Stimulated activated CD4-positive, alpha-beta T cell treated with anti-CD3 and anti-CD28 coated beads, Interleukin-2, amount 100 ng/mL, for 4 hours (primary cell): Measurements from ENCODE around the gene GTPBP2.
"Not testable (repeated sequence)": the region's sequence is repeated elsewhere in the genome, so short reads cannot be mapped to it uniquely, and the experiment has no call there.

Experiments used
- DNase-seq: peaks from one replicate; pipeline ENCODE4 v3.0.0-alpha.2; 2020; ENCODE audit warnings: low read depth

Gene GTPBP2

DNA sequence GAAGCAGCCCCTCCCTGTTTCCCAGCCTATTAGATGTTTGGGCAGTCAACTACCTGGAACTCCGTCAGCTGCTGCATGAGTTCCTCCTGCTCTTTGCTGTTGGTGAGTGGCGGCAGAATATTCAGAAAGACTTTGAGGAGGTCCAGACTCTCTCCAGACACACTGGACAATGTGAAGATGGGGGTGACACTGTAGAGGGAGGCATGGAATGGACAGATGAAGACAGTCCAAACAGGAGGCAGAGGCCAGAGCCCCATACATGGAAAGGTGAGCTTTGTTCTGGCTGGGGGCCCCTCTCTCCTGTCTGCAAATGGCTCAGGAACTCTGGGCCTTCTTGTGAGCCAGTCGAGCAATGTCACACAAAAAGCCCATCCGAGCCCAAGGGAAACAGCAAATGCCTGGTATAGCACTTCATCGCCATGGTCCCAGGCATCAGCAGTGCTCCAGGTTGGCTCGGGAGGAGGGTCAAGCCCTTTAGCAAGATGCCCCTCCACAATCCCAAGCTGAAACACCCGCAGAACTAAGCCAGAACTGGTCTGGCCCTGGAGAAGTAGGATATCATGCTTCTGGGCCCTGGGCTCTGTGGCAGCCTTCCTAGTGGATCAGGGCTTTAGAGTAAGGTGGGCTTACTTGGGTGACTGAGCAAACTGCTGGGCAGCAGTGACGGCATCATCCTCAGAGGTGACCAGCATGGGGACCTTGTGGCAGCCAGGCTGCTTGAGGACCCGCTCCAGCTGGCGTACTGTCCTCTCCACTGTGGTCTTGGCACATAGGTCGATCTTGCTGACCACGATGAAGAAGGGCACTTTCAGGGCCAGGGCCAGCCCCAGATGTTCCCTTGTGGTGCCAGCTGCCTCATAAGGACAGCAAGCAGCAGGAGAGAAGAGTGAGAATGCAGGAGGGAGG lies 4.9 kb downstream of the GTPBP2 start:
- DNase-seq = no peak

DNA sequence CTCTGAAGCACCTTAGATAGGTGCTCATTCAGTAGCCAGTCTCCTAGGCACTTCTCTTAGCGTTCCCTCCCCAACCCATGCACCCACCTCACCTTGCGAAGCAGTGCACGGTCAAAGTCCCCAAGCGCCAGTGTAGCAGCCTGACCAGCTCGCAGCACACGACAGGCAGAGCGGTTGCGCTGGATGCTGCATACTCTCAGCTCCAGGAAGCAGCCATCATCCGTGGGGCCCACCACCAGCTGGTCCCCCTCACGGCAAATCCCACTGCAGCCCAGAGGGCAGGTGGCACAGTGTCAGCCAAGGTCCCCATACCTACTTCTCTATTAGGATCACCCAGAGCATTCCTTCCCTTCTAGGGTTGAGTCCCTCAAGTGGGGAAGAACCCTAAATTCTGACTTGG lies 6.5 kb downstream of the GTPBP2 start:
- DNase-seq = no peak

DNA sequence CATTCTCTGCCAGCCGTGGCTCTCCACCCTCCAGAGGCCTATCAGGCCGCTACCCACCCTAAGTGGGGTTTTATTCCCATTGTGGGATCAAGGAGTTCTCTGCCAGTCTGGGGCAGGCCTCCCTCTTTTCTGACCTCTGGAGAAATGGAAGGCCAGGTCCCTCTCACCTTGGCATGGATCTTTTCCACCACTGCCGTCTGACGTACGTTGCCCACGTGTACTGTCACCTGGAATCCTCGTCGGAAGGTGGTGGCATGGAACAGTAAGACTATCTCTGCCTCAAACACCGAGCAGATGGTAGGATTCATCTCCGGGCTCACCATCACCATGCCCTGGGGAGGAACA lies 7.3 kb downstream of the GTPBP2 start:
- no peak for DNase-seq

DNA sequence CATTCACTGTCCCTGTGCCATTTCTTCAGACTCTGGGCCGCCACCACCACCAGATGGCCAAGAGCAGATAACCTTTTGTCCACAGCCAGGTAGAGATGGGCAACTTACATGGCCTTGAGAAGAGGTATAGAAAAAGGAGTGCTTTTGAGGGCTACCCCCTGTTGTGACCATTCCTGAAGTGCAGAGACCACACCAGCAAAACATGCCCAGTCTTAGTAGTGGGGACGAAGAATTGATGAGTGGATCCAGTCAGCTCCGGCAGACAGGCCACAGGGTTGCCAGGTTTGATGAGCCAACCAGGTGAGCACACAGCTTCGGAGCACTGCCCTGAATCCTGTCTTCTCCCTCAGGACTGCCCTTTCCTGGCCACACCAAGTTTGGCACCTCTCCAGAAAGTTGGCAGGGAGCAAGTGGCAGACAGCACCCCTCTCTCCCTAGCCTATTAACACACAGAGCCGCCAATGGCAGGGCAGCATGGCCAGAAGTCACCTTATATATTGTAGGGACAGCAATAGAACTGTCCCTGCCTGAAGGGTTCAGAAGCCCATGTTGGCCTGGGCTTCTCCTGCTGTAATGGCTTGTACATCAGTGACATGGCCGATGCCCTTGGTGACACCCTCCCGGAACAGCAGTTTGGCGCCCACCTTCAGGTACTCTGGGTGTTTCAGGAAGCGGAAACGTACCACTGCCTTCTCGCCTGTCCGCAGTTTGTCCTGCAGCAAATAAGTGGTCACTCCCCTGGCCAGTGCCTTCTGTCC lies 7.8 kb downstream of the GTPBP2 start:
- no peak for DNase-seq

DNA sequence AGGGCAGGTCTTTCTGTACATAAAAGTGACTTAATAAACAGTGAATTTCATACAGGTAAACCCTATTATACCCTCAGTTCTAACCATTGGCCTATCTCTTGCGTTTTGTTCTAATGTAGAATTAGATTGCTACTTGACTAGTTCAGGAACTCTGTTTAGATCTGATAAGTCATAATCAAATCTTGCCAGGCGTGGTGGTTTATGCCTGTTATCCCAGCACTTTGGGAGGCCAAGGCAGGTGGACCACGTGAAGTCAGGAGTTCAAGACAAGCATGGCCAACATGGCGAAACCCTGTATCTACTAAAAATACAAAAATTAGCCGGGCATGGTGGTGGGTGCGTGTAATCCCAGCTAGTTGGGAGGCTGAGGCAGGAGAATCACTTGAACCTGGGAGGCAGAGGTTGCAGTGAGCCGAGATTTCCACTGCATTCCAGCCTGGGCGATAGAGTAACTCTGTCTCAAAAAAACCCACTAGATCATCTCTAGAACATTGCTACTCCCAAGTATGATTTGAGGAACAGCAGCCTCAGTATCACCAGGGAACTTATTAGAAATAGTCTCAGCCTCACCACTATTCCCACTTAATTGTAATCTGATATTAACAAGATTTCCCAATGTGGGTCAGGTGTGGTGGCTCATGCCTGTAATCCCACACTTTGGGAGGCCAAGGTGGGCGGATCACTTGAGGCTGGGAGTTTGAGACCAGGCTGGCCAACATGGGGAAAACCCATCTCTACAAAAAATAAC lies 12.2 kb downstream of the GTPBP2 start:
- DNase-seq = no peak

DNA sequence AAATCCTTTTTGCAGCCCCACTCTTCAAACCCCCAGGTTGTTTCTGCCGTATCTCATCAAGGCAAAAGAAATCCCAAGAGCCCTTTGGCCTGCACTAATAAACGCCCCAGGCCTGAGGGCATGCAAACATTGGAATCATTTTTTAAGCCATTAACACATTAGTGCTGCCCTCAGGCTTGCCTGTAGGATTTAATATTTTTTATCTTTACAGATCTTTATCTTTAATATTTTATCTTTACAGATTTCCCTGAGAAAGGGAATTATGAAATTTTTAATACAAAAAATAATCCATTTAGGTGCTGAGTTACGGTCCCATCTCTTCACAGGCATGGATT lies 14.7 kb downstream of the GTPBP2 start:
- no peak for DNase-seq

DNA sequence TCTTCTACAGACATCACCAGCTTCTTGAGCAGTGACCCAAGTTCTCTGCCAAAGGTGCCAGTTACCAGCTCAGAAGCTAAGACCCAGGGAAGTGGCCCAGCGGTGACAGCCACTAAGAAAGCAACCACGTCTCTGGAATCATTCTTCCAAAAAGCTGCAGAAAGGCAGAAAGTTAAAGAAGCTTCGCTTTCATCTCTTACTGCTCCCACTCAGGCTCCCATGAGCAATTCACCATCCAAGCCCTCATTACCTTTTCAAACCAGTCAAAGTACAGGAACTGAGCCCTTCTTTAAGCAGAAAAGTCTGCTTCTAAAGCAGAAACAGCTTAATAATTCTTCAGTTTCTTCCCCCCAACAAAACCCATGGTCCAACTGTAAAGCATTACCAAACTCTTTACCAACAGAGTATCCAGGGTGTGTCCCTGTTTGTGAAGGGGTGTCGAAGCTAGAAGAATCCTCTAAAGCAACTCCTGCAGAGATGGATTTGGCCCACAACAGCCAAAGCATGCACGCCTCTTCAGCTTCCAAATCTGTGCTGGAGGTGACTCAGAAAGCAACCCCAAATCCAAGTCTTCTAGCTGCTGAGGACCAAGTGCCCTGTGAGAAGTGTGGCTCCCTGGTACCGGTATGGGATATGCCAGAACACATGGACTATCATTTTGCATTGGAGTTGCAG lies 15.2 kb downstream of the GTPBP2 start:
- DNase-seq = no peak

DNA sequence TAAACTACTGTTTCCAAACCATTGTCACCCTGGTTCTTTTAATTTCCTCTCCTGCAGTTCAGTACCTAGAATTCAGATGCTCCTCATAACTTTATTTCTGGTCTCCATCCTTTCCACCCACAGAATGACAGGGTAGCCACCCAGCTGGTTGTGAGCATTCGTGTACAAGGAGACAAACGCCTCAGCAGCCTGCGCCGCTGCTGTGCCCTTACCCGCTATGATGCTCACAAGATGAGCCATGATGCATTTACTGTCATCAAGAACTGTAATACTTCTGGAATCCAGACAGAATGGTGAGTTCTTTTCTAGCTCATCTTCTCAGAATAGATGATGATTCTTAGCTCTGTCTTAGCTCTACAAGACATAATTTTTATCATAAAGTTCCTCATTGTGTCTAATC lies 18.6 kb downstream of the GTPBP2 start:
- no peak for DNase-seq

DNA sequence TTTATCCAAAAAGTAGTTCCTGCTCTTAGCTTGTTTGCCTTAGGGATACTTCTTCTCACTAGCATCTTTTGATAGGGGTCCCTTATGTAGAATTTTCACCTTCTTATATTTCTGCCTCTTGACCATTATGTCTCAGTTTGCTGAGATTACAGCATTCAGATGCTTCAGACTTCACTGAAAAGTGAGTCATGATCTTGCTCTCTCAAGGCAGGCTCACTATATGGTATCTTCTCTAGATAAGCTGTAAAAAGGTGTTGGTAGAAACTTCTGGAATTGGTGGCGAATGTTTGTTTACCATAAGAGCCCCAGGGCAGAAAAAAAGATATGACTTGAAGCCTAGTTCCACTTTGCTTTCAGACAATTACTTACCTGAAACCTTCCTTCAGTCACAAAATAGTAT lies 19.7 kb downstream of the GTPBP2 start:
- no peak for DNase-seq

DNA sequence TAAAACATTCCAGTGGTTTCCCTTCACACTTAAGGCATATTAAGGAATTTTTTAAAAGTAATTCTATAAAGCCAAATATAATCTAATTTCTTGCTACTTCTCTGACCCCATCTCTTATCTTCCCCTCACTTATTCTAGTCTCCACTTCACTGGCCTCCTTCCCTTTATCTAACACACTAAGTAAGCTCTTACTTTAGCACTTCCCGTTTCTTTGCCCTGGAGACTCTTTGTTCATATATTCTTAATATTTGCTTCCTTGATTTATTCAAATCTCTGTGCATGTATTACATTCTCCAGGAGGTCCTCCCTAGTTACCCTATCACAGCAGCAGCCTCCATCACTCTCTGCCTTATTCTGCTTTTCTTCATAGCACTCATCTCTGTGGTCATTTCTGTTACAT lies 20.3 kb downstream of the GTPBP2 start:
- DNase-seq = no peak

DNA sequence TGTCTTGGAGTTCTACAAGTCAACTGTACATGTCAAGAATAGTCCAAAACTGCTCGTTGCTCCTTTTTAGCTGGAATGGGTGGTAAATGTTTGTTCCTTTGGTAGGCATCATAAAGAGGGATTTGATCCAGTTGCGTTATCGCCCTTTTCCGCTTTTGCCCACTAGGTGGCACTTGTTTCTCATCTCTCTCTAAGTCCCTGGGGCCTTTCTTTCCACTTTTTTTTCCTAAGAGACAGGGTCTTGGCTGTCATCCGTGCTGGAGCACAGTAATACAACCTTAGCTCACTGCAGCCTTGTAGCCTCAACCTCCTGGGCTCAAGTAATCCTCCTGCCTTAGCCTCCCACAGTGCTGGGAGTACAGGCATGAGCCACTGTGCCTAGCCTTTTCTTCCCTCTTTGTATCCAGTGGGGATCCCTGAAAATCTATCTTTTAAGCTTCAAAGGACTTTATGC lies 20.7 kb downstream of the GTPBP2 start:
- DNase-seq = peak; percentile 26

DNA sequence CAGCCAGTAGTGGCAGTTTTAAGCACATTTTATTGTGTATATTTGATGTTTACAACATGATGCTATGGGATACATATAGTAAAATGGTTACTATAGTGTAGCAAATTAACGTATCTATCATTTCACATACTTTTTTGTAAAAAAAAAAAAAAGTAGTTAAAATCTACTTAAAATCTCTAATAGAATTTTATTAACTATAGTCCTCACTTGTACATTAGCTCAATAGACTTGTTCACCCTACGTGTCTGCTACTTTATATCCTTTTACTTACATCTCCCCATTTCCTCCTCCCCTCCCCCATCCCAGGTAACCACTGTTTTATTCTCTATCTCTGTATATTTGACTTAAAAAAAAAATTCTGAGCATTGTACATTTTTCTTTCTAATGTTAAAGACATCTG lies 23.0 kb downstream of the GTPBP2 start:
- DNase-seq = no peak

DNA sequence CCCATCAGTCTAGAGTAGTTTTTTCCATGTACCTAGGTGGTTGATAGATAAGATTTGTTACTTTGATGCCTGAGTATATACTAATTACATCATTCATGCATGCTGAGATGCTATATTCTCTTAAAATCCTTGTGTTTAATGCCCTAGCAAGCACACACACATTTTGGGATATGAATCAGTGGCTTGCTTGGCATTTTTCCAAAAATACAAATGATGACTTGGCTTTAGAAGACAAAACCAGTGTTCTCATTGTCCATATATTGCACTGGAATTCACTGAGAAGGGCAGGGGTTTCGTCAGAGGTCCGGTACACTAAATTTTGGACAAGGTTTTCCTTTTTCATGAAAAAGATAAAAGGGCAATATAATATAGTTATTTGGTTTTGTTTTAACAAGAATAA lies 24.9 kb downstream of the GTPBP2 start:
- DNase-seq = no peak

DNA sequence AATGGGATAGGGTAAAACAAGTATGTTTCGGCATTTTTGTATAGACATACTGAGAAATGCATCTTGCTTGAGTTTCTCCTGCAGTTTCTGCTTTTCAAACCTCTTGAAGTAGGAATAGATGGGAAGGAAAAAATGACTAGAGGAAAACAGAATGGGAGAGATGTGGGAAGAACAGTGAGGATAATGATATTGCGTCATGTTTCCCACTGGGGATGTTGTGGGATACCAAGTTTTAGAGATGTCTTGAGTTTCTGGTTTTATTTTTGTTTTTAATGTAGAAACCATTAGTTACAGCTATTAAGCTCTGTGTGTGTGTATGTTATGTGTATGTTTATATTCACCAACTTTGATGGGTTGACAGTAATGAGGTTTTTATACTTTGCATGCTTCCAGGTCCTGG lies 28.5 kb downstream of the GTPBP2 start:
- no peak for DNase-seq

DNA sequence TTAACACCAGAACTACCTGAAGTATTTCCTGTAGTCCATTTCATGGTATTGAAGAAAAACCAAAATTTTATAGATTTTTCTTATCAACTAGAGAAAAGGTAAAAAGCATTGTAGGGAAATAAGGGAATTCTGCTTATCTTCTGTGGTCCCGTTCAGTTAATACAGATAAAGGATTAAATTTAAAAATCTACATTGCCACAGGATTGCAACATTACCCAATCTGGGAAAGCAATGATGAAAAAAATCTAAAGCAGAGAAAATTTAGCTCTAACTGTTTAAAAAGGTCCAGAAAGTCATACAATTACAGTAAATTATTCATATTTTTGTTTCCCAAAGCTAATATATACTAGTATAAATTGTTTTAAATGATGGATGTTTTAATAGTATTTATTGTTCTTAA lies 35.1 kb downstream of the GTPBP2 start:
- DNase-seq = no peak

DNA sequence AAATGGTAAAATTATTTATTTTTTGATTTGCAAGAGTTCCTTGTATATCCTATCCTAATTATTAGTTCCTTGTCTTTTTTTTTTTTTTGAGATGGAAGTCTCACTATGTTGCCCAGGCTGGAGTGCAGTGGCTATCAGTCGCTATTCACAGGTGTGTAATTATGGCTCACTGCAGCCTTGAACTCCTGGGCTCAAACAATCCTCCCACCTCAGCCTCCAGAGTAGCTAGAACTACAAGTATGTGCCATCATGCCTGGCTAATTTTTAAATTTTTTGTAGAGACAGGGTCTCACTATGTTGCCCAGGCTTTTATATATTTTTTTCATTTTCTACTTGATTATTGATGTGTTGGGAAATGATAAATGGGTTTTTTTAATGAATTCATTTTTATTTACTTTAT lies 39.5 kb downstream of the GTPBP2 start:
- not testable (repeated sequence) for DNase-seq

DNA sequence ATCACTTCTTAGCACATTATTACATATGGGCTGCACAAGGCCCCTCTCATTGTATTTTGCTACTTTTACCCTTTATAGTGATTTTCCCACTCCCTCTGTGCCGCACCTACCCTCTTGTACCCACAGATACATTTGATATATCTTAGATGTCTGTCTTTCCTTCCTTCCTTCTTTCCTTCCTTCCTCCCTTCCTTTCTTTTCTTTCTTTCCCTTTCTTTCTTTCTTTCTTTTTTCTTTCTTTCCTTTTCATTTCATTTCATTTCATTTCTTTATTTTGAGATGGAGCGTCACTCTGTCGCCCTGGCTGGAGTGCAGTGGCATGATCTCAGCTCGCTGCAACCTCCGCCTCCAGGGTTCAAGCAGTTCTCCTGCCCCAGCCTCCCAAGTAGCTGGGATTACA lies 40.9 kb downstream of the GTPBP2 start:
- no peak for DNase-seq

DNA sequence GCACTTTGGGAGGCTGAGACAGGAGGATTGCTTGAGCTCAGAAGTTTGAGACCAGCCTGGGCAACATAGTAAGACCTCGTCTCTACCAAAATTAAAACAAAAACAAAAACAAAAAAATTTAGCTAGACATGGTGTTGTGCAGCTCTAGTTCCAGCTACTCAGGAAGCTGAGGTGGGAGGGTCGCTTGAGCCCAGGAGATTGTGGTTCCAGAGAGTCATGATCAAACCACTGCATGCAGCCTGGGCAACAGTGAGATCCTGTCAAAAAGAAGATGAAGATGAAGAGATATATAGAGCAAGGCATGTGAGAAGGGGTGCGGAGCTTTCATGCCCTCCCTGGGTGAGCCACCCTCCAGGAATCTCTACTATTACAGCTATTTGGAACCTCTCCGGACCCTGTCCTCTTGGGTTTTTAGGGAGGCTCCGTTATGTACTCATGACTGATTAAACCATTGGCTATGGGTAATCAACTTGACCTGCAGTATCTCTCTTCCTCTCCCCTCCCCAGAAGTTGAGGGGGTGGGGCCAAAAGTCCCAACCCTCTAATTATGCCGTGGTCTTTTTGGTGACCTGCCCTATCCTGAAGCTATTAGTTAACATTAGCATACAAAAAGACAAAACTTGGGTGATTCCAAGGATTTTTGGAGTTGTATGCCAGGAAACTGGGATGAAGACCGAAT lies 44.0 kb downstream of the GTPBP2 start:
- DNase-seq = no peak

DNA sequence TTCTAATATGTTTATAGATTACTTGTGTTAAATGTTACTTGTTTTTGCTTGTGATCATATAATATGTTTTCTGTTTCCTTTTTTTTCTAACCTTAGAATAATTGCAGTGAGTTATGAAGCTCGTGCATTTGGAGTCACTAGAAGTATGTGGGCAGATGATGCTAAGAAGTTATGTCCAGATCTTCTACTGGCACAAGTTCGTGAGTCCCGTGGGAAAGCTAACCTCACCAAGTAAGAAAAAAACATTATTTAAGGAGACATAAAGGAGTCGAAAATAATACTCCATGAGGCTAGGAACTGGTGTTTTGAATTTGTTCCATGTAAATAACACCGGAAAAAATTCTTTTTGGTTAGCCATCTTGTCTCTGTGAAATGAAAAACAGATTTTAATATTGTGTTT lies 46.2 kb downstream of the GTPBP2 start:
- no peak for DNase-seq

DNA sequence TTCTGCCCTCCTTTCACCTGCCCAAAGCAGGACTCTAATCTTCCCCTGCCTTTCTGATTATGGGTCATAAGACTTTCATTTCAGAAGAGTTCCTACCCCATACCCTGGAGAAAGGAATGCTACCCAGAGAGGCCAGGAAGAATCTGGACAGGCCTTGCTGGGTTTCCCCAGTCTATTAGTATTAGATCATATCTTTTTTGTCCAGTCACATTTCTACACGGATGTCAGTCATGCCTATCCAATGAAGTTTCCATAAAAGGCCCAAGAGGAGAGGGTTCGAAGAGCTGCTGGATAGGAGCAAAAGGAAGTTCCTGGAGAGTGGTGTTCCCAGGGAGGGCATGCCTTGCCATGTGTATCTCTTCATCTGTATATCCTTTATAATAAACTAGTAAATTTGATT lies 49.9 kb downstream of the GTPBP2 start:
- no peak for DNase-seq

DNA sequence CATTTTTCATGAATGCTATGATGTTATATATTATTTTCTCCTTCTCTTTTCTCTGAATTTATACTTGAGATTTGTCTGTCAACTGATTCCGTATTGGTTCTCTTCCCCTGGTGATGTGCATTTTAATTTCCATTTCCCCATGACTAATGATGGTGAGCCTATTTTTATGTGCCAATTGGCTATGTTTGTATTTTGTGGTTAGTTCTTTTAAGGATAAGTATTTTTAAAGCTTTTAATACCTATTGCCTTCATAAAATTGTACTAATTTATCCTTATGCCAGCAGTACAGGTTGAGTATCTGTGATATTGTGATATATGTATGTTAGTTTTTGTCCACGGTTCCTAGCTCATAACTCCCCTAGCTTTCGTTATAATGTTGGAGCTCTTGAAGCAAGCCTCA lies 50.3 kb downstream of the GTPBP2 start:
- no peak for DNase-seq
